ENCODE data around the gene TACC2.
"Not testable (repeated sequence)": the region's sequence is repeated elsewhere in the genome, so short reads cannot be mapped to it uniquely, and the experiment has no call there.

Gene TACC2

DNA sequence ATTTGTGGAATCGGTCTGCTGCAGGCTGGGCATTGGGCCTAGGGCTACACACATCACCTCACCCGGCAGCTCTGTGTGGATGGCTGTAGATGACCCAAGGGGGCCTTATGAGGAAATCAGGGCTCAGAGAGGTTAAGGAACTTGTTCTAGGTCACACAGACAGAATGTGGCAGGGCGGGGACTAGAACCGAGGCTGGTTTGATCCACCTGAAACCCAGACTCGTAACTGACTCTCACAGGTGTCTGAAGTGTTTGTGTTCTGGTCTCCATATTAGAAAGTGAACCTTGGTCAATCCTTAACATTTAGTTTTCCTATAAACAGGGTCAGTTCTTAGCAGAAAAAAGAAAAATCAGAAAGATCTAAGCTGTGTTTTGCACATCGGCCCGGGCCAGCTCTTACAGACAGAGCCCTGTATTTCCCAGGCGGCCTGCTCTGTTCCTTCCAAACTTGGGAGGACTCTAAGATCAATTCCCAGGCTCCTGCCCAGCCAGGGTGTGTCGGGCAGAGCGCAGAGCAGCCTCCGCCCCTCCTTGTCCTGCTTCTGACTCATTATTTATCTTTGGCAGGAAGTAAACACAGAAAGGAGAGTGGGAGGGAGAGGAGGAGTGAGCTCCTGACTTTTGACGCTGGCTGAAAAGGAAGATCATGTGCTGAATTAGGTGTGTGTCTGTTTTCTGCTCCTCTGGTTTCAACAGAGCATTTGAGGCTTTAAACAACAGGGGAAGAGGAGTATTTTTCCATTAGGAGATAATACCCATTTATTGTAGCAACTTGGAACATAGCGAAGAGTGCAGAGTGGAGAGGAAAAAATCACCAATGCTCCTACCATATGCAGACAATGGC, 74.1 kb downstream of the TACC2 start:
- DNase-seq: no peak

DNA sequence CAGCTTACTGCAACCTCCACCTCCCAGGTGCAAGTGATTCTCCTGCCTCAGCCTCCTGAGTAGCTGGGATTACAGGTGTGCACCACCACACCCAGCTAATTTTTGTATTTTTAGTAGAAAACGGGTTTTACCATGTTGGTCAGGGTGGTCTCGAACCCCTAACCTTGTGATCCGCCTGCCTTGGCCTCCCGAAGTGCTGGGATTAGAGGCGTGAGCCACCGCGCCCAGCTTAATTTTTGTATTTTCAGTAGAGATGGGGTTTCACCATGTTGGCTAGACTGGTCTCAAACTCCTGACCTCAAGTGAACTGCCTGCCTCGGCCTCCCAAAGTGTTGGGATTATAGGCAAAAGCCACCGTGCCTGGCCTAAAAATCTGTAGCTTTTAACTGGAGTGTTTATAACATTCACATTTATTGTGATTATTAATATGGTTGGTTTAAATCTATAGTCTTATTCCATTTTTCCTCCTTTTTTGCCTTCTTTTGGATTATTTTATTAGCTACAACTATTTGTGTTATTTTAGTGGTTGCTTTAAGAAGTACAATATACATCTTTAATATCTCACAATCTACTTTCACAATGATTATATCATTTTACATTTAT, 77.5 kb downstream of the TACC2 start:
- not testable (repeated sequence) for DNase-seq

DNA sequence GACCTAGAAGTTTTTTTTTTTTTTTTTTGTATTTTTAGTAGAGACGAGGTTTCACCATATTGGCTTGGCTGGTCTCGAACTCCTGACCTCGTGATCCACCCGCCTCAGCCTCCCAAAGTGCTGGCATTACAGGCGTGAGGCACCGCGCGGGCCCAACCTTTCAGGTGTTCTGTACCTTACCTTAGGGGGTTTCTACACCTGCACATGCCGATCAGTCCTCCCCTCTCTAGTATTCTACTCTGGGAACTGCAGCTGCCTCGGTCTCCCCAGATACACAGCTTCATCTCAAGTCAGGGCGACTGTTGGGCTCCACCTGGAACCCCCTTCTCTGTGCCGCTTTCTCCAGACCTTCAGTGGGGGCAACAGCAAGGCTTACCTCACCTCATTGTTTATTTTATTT, 79.9 kb downstream of the TACC2 start:
- DNase-seq: no peak

DNA sequence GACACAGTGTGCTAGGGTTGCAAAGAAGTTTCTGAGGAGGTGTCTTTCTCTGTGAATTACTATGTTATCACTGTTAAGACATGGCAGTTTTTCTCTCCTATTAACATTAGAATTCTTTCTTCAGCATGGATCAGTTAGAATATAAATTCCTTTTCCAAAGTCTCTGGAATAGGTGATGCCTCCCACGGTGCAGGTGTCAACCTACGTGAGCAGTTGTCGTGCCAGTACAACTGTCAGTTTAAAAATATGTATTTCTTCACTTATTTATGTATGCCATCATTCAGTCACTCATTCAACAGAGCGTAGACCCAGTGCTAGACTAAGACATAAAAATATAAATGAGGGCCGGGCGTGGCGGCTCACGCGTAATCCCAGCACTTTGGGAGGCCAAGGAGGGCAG, 83.5 kb downstream of the TACC2 start:
- DNase-seq: no peak

DNA sequence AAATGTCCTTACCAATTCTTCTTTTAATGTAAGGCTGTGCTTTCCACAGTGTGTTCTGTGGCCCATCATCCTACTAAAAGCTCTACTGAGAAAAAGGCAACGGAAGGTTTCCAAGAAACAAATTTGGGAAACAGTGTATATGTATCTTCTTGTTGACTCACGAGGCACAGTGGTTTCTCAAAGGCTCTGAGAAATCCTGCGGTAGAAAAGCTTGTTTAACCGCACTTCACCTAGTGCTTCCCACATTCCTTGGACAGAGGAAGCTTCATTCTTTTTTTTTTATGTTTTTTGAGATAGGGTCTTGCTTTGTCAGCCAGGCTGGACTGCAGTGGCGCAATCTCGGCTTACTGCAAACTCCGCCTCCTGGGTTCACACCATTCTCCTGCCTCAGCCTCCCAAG, 84.5 kb downstream of the TACC2 start:
- no peak for DNase-seq

- no peak for DNase-seq
Observed at GRCh38 chr10:122075171-122075570, 86.2 kb downstream of the TACC2 start.

GRCh38 chr10:122075876-122076275, 86.9 kb downstream of the TACC2 start:
- DNase-seq: not testable (repeated sequence)

DNA sequence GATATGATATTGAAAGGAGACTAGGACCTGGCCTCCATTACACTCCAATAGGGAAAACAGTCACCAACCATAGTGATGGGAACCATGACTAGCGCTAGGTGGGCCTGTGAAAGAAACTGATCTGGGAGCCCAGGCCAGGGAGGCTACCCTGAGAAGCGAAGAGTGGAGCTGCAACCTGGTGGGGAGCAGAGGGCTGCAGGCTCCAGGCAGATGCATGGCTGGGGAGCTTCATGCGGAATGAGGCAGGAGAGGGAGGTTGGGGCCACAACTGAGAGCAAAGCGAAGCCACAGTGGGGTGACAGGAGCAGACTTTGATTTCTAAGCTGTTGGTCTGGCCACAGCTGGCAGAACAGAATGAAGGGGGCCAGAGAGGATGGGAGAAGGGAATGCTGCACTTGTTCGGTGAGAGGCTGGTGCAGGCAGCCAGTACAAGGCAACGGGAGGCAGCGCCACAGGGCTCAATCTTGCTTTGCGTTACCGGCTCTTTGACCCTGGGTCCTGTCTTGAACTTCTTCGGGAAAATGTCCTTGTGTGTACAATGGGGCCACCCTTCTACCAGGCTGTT, 88.4 kb downstream of the TACC2 start:
- no peak for DNase-seq

DNA sequence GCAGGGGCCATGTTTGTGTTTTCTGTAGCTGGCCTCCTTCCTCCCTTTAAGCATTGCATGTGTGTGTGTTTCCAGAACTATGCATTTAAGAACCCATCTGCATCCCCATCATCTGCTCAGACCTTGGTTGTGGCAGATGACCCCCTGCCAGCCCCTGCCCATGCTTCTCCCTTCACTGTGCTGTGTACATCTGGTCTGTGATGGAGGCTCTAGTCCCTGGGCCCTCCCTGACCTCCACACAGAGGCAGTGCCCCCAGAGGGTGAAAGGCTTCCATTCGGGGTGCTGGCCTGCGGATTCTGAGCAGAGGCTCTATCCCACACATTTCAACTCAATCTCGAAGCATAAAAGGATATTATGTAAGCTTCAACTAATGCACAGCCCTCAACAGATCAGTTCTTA, 89.4 kb downstream of the TACC2 start:
- DNase-seq: no peak

GRCh38 chr10:122078965-122079795, 90.2 kb downstream of the TACC2 start:
- no peak for DNase-seq

- DNase-seq: no peak
Observed at GRCh38 chr10:122082616-122083477, 93.9 kb downstream of the TACC2 start.

DNA sequence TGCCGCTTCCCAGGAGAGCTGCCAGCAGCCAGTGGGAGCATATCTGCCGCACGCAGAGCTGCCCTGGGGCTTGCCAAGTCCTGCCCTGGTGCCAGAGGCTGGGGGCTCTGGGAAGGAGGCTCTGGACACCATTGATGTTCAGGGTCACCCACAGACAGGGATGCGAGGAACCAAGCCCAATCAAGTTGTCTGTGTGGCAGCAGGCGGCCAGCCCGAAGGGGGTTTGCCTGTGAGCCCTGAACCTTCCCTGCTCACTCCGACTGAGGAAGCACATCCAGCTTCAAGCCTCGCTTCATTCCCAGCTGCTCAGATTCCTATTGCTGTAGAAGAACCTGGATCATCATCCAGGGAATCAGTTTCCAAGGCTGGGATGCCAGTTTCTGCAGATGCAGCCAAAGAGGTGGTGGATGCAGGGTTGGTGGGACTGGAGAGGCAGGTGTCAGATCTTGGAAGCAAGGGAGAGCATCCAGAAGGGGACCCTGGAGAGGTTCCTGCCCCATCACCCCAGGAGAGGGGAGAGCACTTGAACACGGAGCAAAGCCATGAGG, 94.6 kb downstream of the TACC2 start:
- DNase-seq: no peak

DNA sequence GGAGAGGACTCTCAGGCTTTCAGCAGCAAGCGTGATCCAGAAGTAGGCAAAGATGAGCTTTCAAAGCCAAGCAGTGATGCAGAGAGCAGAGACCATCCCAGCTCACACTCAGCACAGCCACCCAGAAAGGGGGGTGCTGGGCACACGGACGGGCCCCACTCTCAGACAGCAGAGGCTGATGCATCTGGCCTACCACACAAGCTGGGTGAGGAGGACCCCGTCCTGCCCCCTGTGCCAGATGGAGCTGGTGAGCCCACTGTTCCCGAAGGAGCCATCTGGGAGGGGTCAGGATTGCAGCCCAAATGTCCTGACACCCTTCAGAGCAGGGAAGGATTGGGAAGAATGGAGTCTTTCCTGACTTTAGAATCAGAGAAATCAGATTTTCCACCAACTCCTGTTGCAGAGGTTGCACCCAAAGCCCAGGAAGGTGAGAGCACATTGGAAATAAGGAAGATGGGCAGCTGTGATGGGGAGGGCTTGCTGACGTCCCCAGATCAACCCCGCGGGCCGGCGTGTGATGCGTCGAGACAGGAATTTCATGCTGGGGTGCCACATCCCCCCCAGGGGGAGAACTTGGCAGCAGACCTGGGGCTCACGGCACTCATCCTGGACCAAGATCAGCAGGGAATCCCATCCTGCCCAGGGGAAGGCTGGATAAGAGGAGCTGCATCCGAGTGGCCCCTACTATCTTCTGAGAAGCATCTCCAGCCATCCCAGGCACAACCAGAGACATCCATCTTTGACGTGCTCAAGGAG, 95.5 kb downstream of the TACC2 start:
- no peak for DNase-seq

GRCh38 chr10:122085423-122085911, 96.5 kb downstream of the TACC2 start:
- DNase-seq: no peak

DNA sequence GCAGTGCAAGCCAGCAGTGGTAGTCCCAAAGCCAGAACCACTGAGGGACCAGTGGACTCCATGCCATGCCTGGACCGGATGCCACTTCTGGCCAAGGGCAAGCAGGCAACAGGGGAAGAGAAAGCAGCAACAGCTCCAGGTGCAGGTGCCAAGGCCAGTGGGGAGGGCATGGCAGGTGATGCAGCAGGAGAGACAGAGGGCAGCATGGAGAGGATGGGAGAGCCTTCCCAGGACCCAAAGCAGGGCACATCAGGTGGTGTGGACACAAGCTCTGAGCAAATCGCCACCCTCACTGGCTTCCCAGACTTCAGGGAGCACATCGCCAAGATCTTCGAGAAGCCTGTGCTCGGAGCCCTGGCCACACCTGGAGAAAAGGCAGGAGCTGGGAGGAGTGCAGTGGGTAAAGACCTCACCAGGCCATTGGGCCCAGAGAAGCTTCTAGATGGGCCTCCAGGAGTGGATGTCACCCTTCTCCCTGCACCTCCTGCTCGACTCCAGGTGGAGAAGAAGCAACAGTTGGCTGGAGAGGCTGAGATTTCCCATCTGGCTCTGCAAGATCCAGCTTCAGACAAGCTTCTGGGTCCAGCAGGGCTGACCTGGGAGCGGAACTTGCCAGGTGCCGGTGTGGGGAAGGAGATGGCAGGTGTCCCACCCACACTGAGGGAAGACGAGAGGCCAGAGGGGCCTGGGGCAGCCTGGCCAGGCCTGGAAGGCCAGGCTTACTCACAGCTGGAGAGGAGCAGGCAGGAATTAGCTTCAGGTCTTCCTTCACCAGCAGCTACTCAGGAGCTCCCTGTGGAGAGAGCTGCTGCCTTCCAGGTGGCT, 97.7 kb downstream of the TACC2 start:
- no peak for DNase-seq

- DNase-seq: no peak
Observed at GRCh38 chr10:122087436-122087835, 98.5 kb downstream of the TACC2 start.

GRCh38 chr10:122089311-122090017, 100.5 kb downstream of the TACC2 start:
- no peak for DNase-seq

- DNase-seq: no peak
Observed at GRCh38 chr10:122091722-122092121, 102.8 kb downstream of the TACC2 start.

- no peak for DNase-seq
Observed at GRCh38 chr10:122093076-122093475, 104.1 kb downstream of the TACC2 start.

All from RPMI8226 (cell line).